K562 (cell line): Measurements from ENCODE around the gene HDC. TPM values are rescaled to one million over a fixed set of nuclear protein-coding genes. Genes with fewer than 3 reads are reported as not detected.
A peak's percentile ranks its signal among the peaks of the same experiment; 100 is the strongest.

Experiments
- AFF4 ChIP-seq: sonication (generic); formaldehyde crosslinking; IDR thresholded peaks from 2 replicates; pipeline ENCODE4 v1.8.0; 2023; ENCODE audit warnings: mild to moderate bottlenecking, missing genetic modification reagents
- ARID3B ChIP-seq: fragments of 250-450 bp; sonication (Bioruptor Pico); IDR thresholded peaks from 2 replicates; pipeline ENCODE4 v1.4.0; 2020; ENCODE audit warnings: borderline replicate concordance
- CUX1 ChIP-seq: fragments of 200-800 bp; sonication (Bioruptor generic); IDR thresholded peaks from 2 replicates; pipeline ENCODE4 v1.6.1; 2016; ENCODE audit warnings: missing genetic modification characterization, missing compliant biosample characterization
- FOXA1 ChIP-seq: fragments of 450-650 bp; IDR thresholded peaks from 2 replicates; pipeline ENCODE4 v1.6.1; 2016; ENCODE audit warnings: mild to moderate bottlenecking, borderline replicate concordance
- HNRNPL ChIP-seq: fragments of 200-400 bp; formaldehyde crosslinking; IDR thresholded peaks from 2 replicates; pipeline ENCODE4 v1.6.1; 2017; ENCODE audit warnings: low read depth, mild to moderate bottlenecking, low read length
- ILF3 ChIP-seq: fragments of 450-650 bp; IDR thresholded peaks from 2 replicates; pipeline ENCODE4 v1.6.1; 2018; ENCODE audit warnings: antibody characterized with exemption, mild to moderate bottlenecking, moderate library complexity, borderline replicate concordance
- STAG1 ChIP-seq: sonication (generic); formaldehyde crosslinking; IDR thresholded peaks from 2 replicates; pipeline ENCODE4 v1.5.0; 2020; ENCODE audit warnings: missing genetic modification reagents, borderline replicate concordance
- ZKSCAN8 ChIP-seq: fragments of 200-800 bp; sonication (Bioruptor generic); IDR thresholded peaks from 2 replicates; pipeline ENCODE4 v1.6.1; 2016; ENCODE audit warnings: missing genetic modification characterization, missing compliant biosample characterization
- ZNF232 ChIP-seq: sonication (generic); formaldehyde crosslinking; IDR thresholded peaks from 2 replicates; pipeline ENCODE4 v1.8.0; 2022; ENCODE audit warnings: mild to moderate bottlenecking, missing genetic modification reagents
- ZNF239 ChIP-seq: fragments of 250-450 bp; sonication (Bioruptor Pico); IDR thresholded peaks from 2 replicates; pipeline ENCODE4 v1.4.0; 2020; ENCODE audit warnings: mild to moderate bottlenecking
- ZNF280A ChIP-seq: fragments of 450-650 bp; IDR thresholded peaks from 2 replicates; pipeline ENCODE4 v1.6.1; 2018; ENCODE audit warnings: mild to moderate bottlenecking, low read depth; ENCODE audit not compliant: partially characterized antibody
- polyA plus RNA-seq, 8 experiments: library from polyadenylated mRNA; depleted of rRNA in 4 of 8; stranded (reverse) in 5 of 8; unstranded in 3 of 8; fragments of >200 nt; fragmentation: Nextera tagmentation in 2 of 8; fragmentation: Illumina TruSeq in 1 of 8; extraction: Ambion mirVana in 2 of 8; extraction: Trizol in 1 of 8; gene quantifications; 2 replicates each; pipeline versions ENCODE4 v1.2.1 to v1.2.3, GENCODE V29; 2011 to 2014; ENCODE audit warnings: inconsistent platforms in 1 of 8, missing spikeins in 1 of 8
- total RNA-seq, 7 experiments: library from RNA; depleted of rRNA in 6 of 7; stranded (reverse); fragments of >200 nt in 6 of 7; fragmentation: Illumina TruSeq in 2 of 7; extraction: Trizol in 2 of 7; gene quantifications; 2 replicates each; pipeline versions ENCODE4 v1.2.1 to v1.2.3, GENCODE V29; 2011 to 2021; ENCODE audit warnings: low replicate concordance in 1 of 7

The HDC gene
- total and polyA plus RNA-seq, 9 of the 15 experiments (the other 6 are each of a cell fraction or from before 2014, with no cell fraction given) = 0.26 to 5.3 (median 0.99) TPM

GRCh38 chr15:50260969-50261496 is 4.5 kb downstream of the HDC start (continued):
- TF ChIP-seq CUX1 (CRISPR knock-in tag) (no peak), ZNF232 (no peak), STAG1 (CRISPR knock-in tag) (no peak), ZNF239 (peak; percentile 35; the same call in 1 of the 2 replicates), ZNF280A (no peak), ILF3 (peak; percentile 65; the same call in 1 of the 2 replicates), AFF4 (CRISPR knock-in tag) (no peak; the same call in 1 of the 2 replicates), HNRNPL (no peak), FOXA1 (no peak), ZKSCAN8 (CRISPR knock-in tag) (no peak), ARID3B (CRISPR knock-in tag) (no peak)
